IMR-90 (cell line): ENCODE measurements around the gene CLDN6. TPM values are rescaled to one million over a fixed set of nuclear protein-coding genes. Genes with fewer than 3 reads are reported as not detected.

Experiments
- ATAC-seq: fragments of 200-7000 bp; cut with Tn5 transposase; 2 replicates; pipeline ENCODE4 v1.9.1; 2020; ENCODE audit warnings: low read depth, mild to moderate bottlenecking, moderate library complexity
- BruUV-seq: library from RNA; stranded (reverse); fragments of 400-500 nt; replicated peaks from 2 replicates; lab custom pipeline; 2021; lab: Mats Ljungman, UMichigan
- CTCF ChIA-PET: fragments of 300-600 bp; formaldehyde crosslinking; extraction: SDS; loops from one replicate; lab custom pipeline; 2021; ENCODE audit warnings: antibody characterized with exemption; lab: Yijun Ruan, JAX
- POLR2A ChIA-PET: fragments of 300-600 bp; sonication (Branson Sonifier 250); formaldehyde crosslinking; loops from one replicate; lab custom pipeline; 2022; ENCODE audit warnings: antibody characterized with exemption; ENCODE audit not compliant: unreplicated experiment; lab: Charles Lee
- DNase-seq: peaks from one replicate; pipeline ENCODE4 v3.0.0; 2013
- H2AFZ ChIP-seq: replicated peaks from 2 replicates; pipeline ENCODE3; 2013; ENCODE audit warnings: low read length, mild to moderate bottlenecking; ENCODE audit not compliant: poor library complexity
- H2AK5ac ChIP-seq: 2 replicates; pipeline ENCODE4 v1.6.1; 2013; ENCODE audit warnings: low read depth, low read length, inconsistent platforms
- H2AK9ac ChIP-seq: replicated peaks from 2 replicates; pipeline ENCODE3; 2013; ENCODE audit warnings: mild to moderate bottlenecking, low read depth, low read length, moderate library complexity; ENCODE audit not compliant: poor library complexity
- H2BK120ac ChIP-seq: 2 replicates; pipeline ENCODE4 v1.6.1; 2013; ENCODE audit warnings: low read depth, low read length, inconsistent platforms
- H2BK15ac ChIP-seq: 3 replicates; pipeline ENCODE4 v1.6.1; 2013; ENCODE audit warnings: low read depth, low read length, inconsistent platforms
- H2BK20ac ChIP-seq: 2 replicates; pipeline ENCODE4 v1.6.1; 2013; ENCODE audit warnings: low read depth, mild to moderate bottlenecking, inconsistent platforms, low read length, moderate library complexity
- H2BK5ac ChIP-seq: 2 replicates; pipeline ENCODE4 v1.6.1; 2013; ENCODE audit warnings: mild to moderate bottlenecking, low read depth, low read length, inconsistent platforms; ENCODE audit not compliant: poor library complexity, severe bottlenecking
- H3K14ac ChIP-seq: replicated peaks from 2 replicates; pipeline ENCODE4 v1.6.1; 2013; ENCODE audit warnings: low read depth, low read length, inconsistent platforms
- H3K18ac ChIP-seq: 2 replicates; pipeline ENCODE4 v1.6.1; 2013; ENCODE audit warnings: low read depth, low read length, control low read depth
- H3K23ac ChIP-seq: 2 replicates; pipeline ENCODE4 v1.6.1; 2013; ENCODE audit warnings: low read depth, low read length, inconsistent platforms
- H3K27ac ChIP-seq: 2 replicates; pipeline ENCODE4 v1.5.1; 2013; ENCODE audit warnings: mild to moderate bottlenecking, control low read depth, low read length; ENCODE audit not compliant: insufficient read depth
- H3K27me3 ChIP-seq: 2 replicates; pipeline ENCODE4 v1.6.1; 2013; ENCODE audit warnings: low read length; ENCODE audit not compliant: control insufficient read depth, insufficient read depth
- H3K36me3 ChIP-seq: 2 replicates; pipeline ENCODE4 v1.6.1; 2013; ENCODE audit warnings: low read length, mixed read lengths; ENCODE audit not compliant: control insufficient read depth, insufficient read depth
- H3K4ac ChIP-seq: 2 replicates; pipeline ENCODE4 v1.6.1; 2013; ENCODE audit warnings: low read depth, low read length, inconsistent platforms
- H3K4me1 ChIP-seq: 2 replicates; pipeline ENCODE4 v1.6.1; 2013; ENCODE audit warnings: low read length, mixed read lengths; ENCODE audit not compliant: control insufficient read depth, insufficient read depth
- H3K4me2 ChIP-seq: 2 replicates; pipeline ENCODE4 v1.6.1; 2013; ENCODE audit warnings: low read depth, mild to moderate bottlenecking, control low read depth, low read length, moderate library complexity
- H3K4me3 ChIP-seq: 2 replicates; pipeline ENCODE4 v1.5.1; 2013; ENCODE audit warnings: low read depth, mild to moderate bottlenecking, control low read depth, low read length, moderate library complexity; ENCODE audit not compliant: insufficient read depth
- H3K56ac ChIP-seq: 2 replicates; pipeline ENCODE4 v1.6.1; 2013; ENCODE audit warnings: low read length, inconsistent platforms; ENCODE audit not compliant: insufficient read depth; ENCODE audit errors: extremely low read depth
- H3K79me1 ChIP-seq, 2 experiments: 2 replicates each; pipeline ENCODE4 v1.6.1; 2013; ENCODE audit warnings: low read length in 2 of 2, inconsistent platforms in 1 of 2, low read depth in 1 of 2
- H3K9ac ChIP-seq: 2 replicates; pipeline ENCODE4 v1.6.1; 2013; ENCODE audit warnings: low read depth, low read length, control low read depth
- H3K9me1 ChIP-seq: 2 replicates; pipeline ENCODE4 v1.6.1; 2013; ENCODE audit warnings: low read length, inconsistent platforms; ENCODE audit not compliant: insufficient read depth
- H3K9me3 ChIP-seq: 2 replicates; pipeline ENCODE4 v1.6.1; 2013; ENCODE audit warnings: low read length; ENCODE audit not compliant: control insufficient read depth, insufficient read depth
- H4K20me1 ChIP-seq: 2 replicates; pipeline ENCODE4 v1.6.1; 2013; ENCODE audit warnings: low read length, inconsistent platforms; ENCODE audit not compliant: insufficient read depth
- H4K5ac ChIP-seq: 2 replicates; pipeline ENCODE4 v1.6.1; 2013; ENCODE audit warnings: mild to moderate bottlenecking, low read depth, low read length, control low read depth
- H4K8ac ChIP-seq, 2 experiments: 2 replicates each; pipeline ENCODE4 v1.6.1; 2013; ENCODE audit warnings: low read depth in 2 of 2, low read length in 2 of 2, control low read depth in 1 of 2, inconsistent platforms in 1 of 2
- H4K91ac ChIP-seq: 2 replicates; pipeline ENCODE4 v1.6.1; 2013; ENCODE audit warnings: low read depth, low read length, inconsistent platforms; ENCODE audit not compliant: insufficient read depth
- CHD1 ChIP-seq: IDR thresholded peaks from 2 replicates; pipeline ENCODE4 v1.6.1; 2012; ENCODE audit warnings: low read depth, low read length, improper control_type of control experiment
- MAZ ChIP-seq: IDR thresholded peaks from 2 replicates; pipeline ENCODE4 v1.6.1; 2012; ENCODE audit warnings: low read depth, mild to moderate bottlenecking, low read length, improper control_type of control experiment, moderate library complexity, borderline replicate concordance
- NFE2L2 ChIP-seq: fragments of 150-350 bp; IDR thresholded peaks from 2 replicates; pipeline ENCODE4 v1.6.1; 2016; ENCODE audit warnings: low read depth, mild to moderate bottlenecking, low read length
- WGBS, 2 experiments: methylation state at CpG; one replicate each; pipeline versions ENCODE4 v1.1.5 to v1.1.7; 2013; ENCODE audit warnings: missing lambda C conversion rate in 2 of 2; ENCODE audit not compliant: insufficient read length in 1 of 2; ENCODE audit errors: extremely low coverage in 2 of 2; 5-methylcytosine and 5-hydroxymethylcytosine counted together
- dilution Hi-C: fragments of 300-500 bp; cut with HindIII; formaldehyde crosslinking; loops from one replicate; pipeline ENCODE4 v1.14.3; 2018; ENCODE audit warnings: low sequenced_read_pairs; ENCODE audit not compliant: unreplicated experiment
- in situ Hi-C: fragments of 300-500 bp; cut with MboI; formaldehyde crosslinking; loops from 3 replicates; pipeline ENCODE4 v1.14.3; 2019; ENCODE audit warnings: low sequenced_read_pairs, inconsistent platforms, mixed read lengths
- intact Hi-C: fragments of 100-400 bp; cut with micrococcal nuclease; formaldehyde crosslinking; loops from 2 replicates; pipeline ENCODE4 v1.10.0; 2022
- polyA plus RNA-seq, 3 experiments: library from polyadenylated mRNA; depleted of rRNA; stranded (reverse); fragments of >200 nt; gene quantifications; 2 replicates each; pipeline ENCODE4 v1.2.3, GENCODE V29; 2012; ENCODE audit warnings: low replicate concordance in 1 of 3
- total RNA-seq: library from RNA; depleted of rRNA; stranded (reverse); fragments of >200 nt; gene quantifications from 2 replicates; pipeline ENCODE4 v1.2.3, GENCODE V29; 2012

Gene CLDN6
- total and polyA plus RNA-seq, 2 of the 4 experiments (the other 2 are of a cell fraction) = 0.14 TPM; not detected in 1

DNA sequence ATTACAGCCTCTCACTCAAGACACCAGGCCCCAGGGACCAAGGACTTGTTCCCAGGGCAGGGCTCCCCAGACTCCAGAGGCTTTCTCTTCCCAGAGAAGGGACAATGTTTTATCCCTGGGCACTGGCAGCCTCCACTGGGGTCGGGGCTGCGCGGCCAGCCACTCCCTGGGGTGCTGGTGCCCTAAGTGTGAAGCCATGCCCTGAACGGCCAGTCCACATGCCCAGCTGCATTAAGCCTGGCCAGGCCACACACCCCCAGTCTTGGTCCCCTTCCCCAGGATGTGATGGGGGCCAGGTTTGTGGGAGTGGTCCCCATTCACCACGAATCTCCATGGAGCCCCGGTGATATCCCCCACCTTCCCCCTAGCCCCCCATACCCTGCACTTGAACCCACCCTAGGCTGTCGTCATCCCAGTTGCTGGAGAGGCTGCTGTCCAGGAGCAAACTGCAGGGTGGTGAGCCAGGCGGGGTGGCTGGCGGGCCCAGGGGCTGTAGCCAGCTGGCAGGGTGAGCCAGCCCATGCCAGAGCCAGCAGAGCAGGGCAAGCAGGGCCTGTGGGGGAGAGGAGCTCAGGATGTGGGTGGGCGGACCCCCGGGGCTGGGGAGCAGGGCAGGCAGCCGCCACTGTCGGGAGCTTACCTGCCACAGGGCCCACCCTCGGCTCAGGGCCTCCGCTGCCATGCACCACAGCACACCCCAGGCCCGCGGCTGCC, 44.2 kb downstream of the CLDN6 start:
- H2BK15ac ChIP-seq = no peak overlapping the region
- H2BK20ac ChIP-seq = no peak overlapping the region
- H2BK5ac ChIP-seq = no peak overlapping the region
- no peak overlapping the region for H2AK5ac ChIP-seq
- WGBS, 2 experiments = 80% methylated on average over 10 of the region's 17 CpGs; no CpG with 5 or more reads in 1 of the 2 experiments
- no peak overlapping the region for H3K9ac ChIP-seq
- H2AK9ac ChIP-seq = no peak overlapping the region
- no peak overlapping the region for H3K27ac ChIP-seq
- ATAC-seq (no peak), DNase-seq (no peak)
- H3K4me3 ChIP-seq = no peak overlapping the region
- H2AFZ ChIP-seq = no peak overlapping the region
- no peak overlapping the region for H3K14ac ChIP-seq
- no peak overlapping the region for H4K91ac ChIP-seq
- no peaks in the 10 kb centered on the region for H3K9me3 ChIP-seq
- no peak overlapping the region for H3K4me2 ChIP-seq
- in situ Hi-C loops (no loop called here), dilution Hi-C loops (no loop called here), intact Hi-C loops (no loop called here)
- H3K56ac ChIP-seq = no peak overlapping the region
- no peak overlapping the region for H3K4ac ChIP-seq
- no peak overlapping the region for H4K8ac ChIP-seq
- no peaks in the 10 kb centered on the region for H3K27me3 ChIP-seq
- 0 out of 2 replicates have a peak, but pooled peaks cover 2% of the 10 kb centered on the region for H3K4me1 ChIP-seq
- peaks cover 20% of the 10 kb centered on the region for H4K20me1 ChIP-seq
- H3K18ac ChIP-seq = no peak overlapping the region
- no peak for TF ChIP-seq CHD1
- TF ChIP-seq NFE2L2 = no peak
- TF ChIP-seq MAZ = no peak
- peaks cover 11 to 27% of the 10 kb centered on the region in 2 experiments for H3K79me1 ChIP-seq
- CTCF ChIA-PET = no interaction called here
- no peak overlapping the region for H3K23ac ChIP-seq
- no peak overlapping the region for H2BK120ac ChIP-seq
- peaks cover 2% of the 10 kb centered on the region; the same call in 1 of the 2 replicates for H3K36me3 ChIP-seq
- peaks cover 10% of the 10 kb centered on the region for H3K9me1 ChIP-seq
- POLR2A ChIA-PET = no interaction called here
- no peak overlapping the region for H4K5ac ChIP-seq
- no TSS peak for BruUV-seq
